Activated CD8-positive, alpha-beta T cell treated with anti-CD3 and anti-CD28 coated beads for 36 hours (primary cell): ENCODE results near the gene DNASE1L3. TPM values are rescaled to one million over a fixed set of nuclear protein-coding genes. Genes with fewer than 3 reads are reported as not detected.
A peak's percentile ranks its signal among the peaks of the same experiment; 100 is the strongest.

Source experiments
- ATAC-seq: fragments of 200-7000 bp; cut with Tn5 transposase; one replicate; pipeline ENCODE4 v1.10.0; 2021; ENCODE audit warnings: mild to moderate bottlenecking, moderate library complexity
- CTCF ChIA-PET: fragments of 350-600 bp; sonication (Branson Sonifier 250); formaldehyde crosslinking; loops from one replicate; lab custom pipeline; 2021; ENCODE audit warnings: antibody characterized with exemption; lab: Charles Lee
- POLR2A ChIA-PET: fragments of 350-600 bp; sonication (Branson Sonifier 250); formaldehyde crosslinking; loops from one replicate; lab custom pipeline; 2021; ENCODE audit warnings: antibody characterized with exemption; lab: Charles Lee
- DNase-seq: peaks from one replicate; pipeline ENCODE4 v3.0.0-alpha.2; 2020
- H3K27ac Mint-ChIP-seq: one replicate; pipeline ENCODE4 v1.8.0; 2021; ENCODE audit warnings: mild to moderate bottlenecking, mixed read lengths
- H3K27me3 Mint-ChIP-seq: one replicate; pipeline ENCODE4 v1.8.0; 2021; ENCODE audit warnings: mixed read lengths
- H3K36me3 Mint-ChIP-seq: one replicate; pipeline ENCODE4 v1.8.0; 2021; ENCODE audit warnings: low read depth, mixed read lengths
- H3K4me1 Mint-ChIP-seq: one replicate; pipeline ENCODE4 v1.8.0; 2021; ENCODE audit warnings: low read depth, mixed read lengths
- H3K4me3 Mint-ChIP-seq: one replicate; pipeline ENCODE4 v1.8.0; 2021; ENCODE audit warnings: mild to moderate bottlenecking, moderate library complexity, mixed read lengths
- H3K9me3 Mint-ChIP-seq: one replicate; pipeline ENCODE4 v1.8.0; 2021; ENCODE audit warnings: mixed read lengths
- CTCF ChIP-seq: fragments of 200-600 bp; IDR thresholded peaks from one replicate; pipeline ENCODE4 v1.8.0; 2022; ENCODE audit warnings: antibody characterized with exemption, mild to moderate bottlenecking
- intact Hi-C: fragments of 100-400 bp; cut with micrococcal nuclease; formaldehyde crosslinking; loops from one replicate; pipeline ENCODE4 v1.10.0; 2022
- total RNA-seq, 2 experiments: library from RNA; stranded (reverse); gene quantifications; one replicate each; pipeline ENCODE4 v1.2.3, GENCODE V29; 2021

The DNASE1L3 gene
- total RNA-seq, 2 experiments from 2014 or later, result not detected

- DNase-seq (no peak), ATAC-seq (no peak)
- Mint-ChIP-seq H3K9me3 (no peaks in the 10 kb centered on the region), H3K4me3 (no peak overlapping the region), H3K4me1 (peaks cover 38% of the 10 kb centered on the region), H3K27me3 (peaks cover 2% of the 10 kb centered on the region), H3K36me3 (no peaks in the 10 kb centered on the region), H3K27ac (no peak overlapping the region)
- POLR2A ChIA-PET, result interaction anchor here (1.3 kb wide), 1 partner anchor 28 kb away, joined by 4 read pairs; no protein-coding TSS in a partner anchor
- intact Hi-C loops, result loop anchor here (2.0 to 5.0 kb wide), 2 partner anchors 28 to 39 kb away; no protein-coding TSS in a partner anchor
- TF ChIP-seq CTCF, result no peak
- CTCF ChIA-PET, result interaction anchor here (0.6 to 9.8 kb wide), 28 partner anchors 9 to 289 kb away, joined by 3 to 264 read pairs (median 4); partner anchors contain the start of genes ABHD6, FLNB, HTD2 and RPP14
Measured at GRCh38 chr3:58216496-58217195, 5.9 kb upstream of the DNASE1L3 start.

GRCh38 chr3:58215317-58216025, 4.7 kb upstream of the DNASE1L3 start:
- no peak for TF ChIP-seq CTCF
- intact Hi-C loops, result loop anchor here (2.0 to 5.0 kb wide), 2 partner anchors 27 to 38 kb away; no protein-coding TSS in a partner anchor
- no peak for DNase-seq
- Mint-ChIP-seq H3K4me1 (peaks cover 38% of the 10 kb centered on the region), H3K27ac (peak overlapping the region; percentile 77), H3K36me3 (no peaks in the 10 kb centered on the region), H3K9me3 (no peaks in the 10 kb centered on the region), H3K4me3 (peak overlapping the region; percentile 19), H3K27me3 (peaks cover 7% of the 10 kb centered on the region)
- POLR2A ChIA-PET, result interaction anchor here (0.7 to 1.4 kb wide), 2 partner anchors 10 to 207 kb away, joined by 3 to 4 read pairs; no protein-coding TSS in a partner anchor
- peak; percentile 5 for ATAC-seq
- CTCF ChIA-PET, result interaction anchor here (0.7 to 9.8 kb wide), 8 partner anchors 8 to 208 kb away, joined by 3 to 264 read pairs (median 4); partner anchors contain the start of genes ABHD6, FLNB, HTD2 and RPP14

- Mint-ChIP-seq H3K36me3 (no peaks in the 10 kb centered on the region), H3K27ac (peak overlapping the region; percentile 77), H3K9me3 (no peaks in the 10 kb centered on the region), H3K4me1 (peaks cover 38% of the 10 kb centered on the region), H3K4me3 (peak overlapping the region; percentile 19), H3K27me3 (peaks cover 7% of the 10 kb centered on the region)
- ChIA-PET CTCF (interaction anchor here (0.7 to 9.8 kb wide), 10 partner anchors 8 to 207 kb away, joined by 3 to 264 read pairs (median 4); partner anchors contain the start of genes ABHD6, FLNB, HTD2 and RPP14), POLR2A (interaction anchor here (1.4 kb wide), 1 partner anchor 9 kb away, joined by 4 read pairs; no protein-coding TSS in a partner anchor)
- TF ChIP-seq CTCF, result no peak
- DNase-seq (peak; percentile 80), ATAC-seq (peak; percentile 90)
- intact Hi-C loops, result loop anchor here (5.0 kb wide), 1 partner anchor 37 kb away; no protein-coding TSS in a partner anchor
Measured at GRCh38 chr3:58214484-58215316, 3.9 kb upstream of the DNASE1L3 start.

DNA sequence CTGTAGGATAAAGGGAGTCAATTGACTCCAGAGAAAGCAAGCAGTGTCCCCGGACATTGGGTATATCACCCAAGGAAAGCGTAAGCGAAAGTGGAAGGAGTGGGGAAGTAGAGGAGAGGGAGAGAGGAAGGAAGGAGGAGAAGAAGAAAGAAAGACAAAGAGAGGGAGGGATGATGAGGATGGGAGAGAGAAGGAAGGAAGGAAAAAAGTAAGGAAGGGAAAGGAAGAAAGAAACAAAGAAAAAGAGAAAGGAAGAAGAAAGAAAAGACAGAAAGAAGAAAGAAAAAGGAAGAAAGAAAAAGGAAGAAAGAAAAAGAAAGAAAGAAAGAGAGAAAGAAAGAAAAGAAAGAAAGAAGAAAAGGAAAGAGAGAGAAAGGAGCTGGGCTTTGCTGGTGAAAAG, 839 bp downstream of the DNASE1L3 start:
- DNase-seq (no peak), ATAC-seq (no peak)
- Mint-ChIP-seq H3K36me3 (no peaks in the 10 kb centered on the region), H3K4me1 (peaks cover 25% of the 10 kb centered on the region), H3K9me3 (no peaks in the 10 kb centered on the region), H3K27ac (no peak overlapping the region), H3K4me3 (no peak overlapping the region), H3K27me3 (peaks cover 8% of the 10 kb centered on the region)
- ChIA-PET POLR2A (interaction anchor here (0.9 to 1.6 kb wide), 2 partner anchors 9 to 86 kb away, joined by 3 read pairs; no protein-coding TSS in a partner anchor), CTCF (no interaction called here)
- intact Hi-C loops, result no loop called here
- TF ChIP-seq CTCF, result peak; percentile 32
